Endodermal cell (in vitro differentiated cells): ENCODE data around the gene ELMO1. TPM values are rescaled to one million over a fixed set of nuclear protein-coding genes. Genes with fewer than 3 reads are reported as not detected.

Source experiments
- DNase-seq: peaks from one replicate; pipeline ENCODE4 v3.0.0-alpha.2; 2017
- H3K27ac ChIP-seq: 2 replicates; pipeline ENCODE4 v1.5.1; 2013; ENCODE audit warnings: mild to moderate bottlenecking, low read depth, low read length, moderate library complexity
- H3K27me3 ChIP-seq: 2 replicates; pipeline ENCODE4 v1.6.1; 2013; ENCODE audit warnings: mild to moderate bottlenecking, low read length, moderate library complexity; ENCODE audit not compliant: insufficient read depth, control insufficient read depth, poor library complexity, severe bottlenecking
- H3K36me3 ChIP-seq: 2 replicates; pipeline ENCODE4 v1.7.0; 2013; ENCODE audit warnings: mild to moderate bottlenecking, low read length, moderate library complexity; ENCODE audit not compliant: control insufficient read depth, insufficient read depth
- H3K4me1 ChIP-seq: one replicate; pipeline ENCODE4 v1.7.0; 2013; ENCODE audit warnings: low read length; ENCODE audit not compliant: control insufficient read depth, insufficient read depth
- H3K4me3 ChIP-seq: 2 replicates; pipeline ENCODE4 v1.5.1; 2013; ENCODE audit warnings: mild to moderate bottlenecking, low read length, moderate library complexity
- H3K9ac ChIP-seq: 2 replicates; pipeline ENCODE4 v1.6.1; 2013; ENCODE audit warnings: mild to moderate bottlenecking, low read length, moderate library complexity; ENCODE audit not compliant: poor library complexity, severe bottlenecking; ENCODE audit errors: extremely low read depth
- H3K9me3 ChIP-seq: 2 replicates; pipeline ENCODE4 v1.6.1; 2013; ENCODE audit warnings: mild to moderate bottlenecking, low read length, moderate library complexity; ENCODE audit not compliant: control insufficient read depth
- H3K27ac Mint-ChIP-seq: 2 replicates; pipeline ENCODE4 v1.8.0; 2020; ENCODE audit warnings: mixed read lengths
- H3K27me3 Mint-ChIP-seq: 2 replicates; pipeline ENCODE4 v1.8.0; 2021; ENCODE audit warnings: mild to moderate bottlenecking, mixed read lengths; ENCODE audit not compliant: insufficient read depth
- H3K36me3 Mint-ChIP-seq: 2 replicates; pipeline ENCODE4 v1.8.0; 2020; ENCODE audit warnings: low read depth, mixed read lengths
- H3K4me1 Mint-ChIP-seq: 2 replicates; pipeline ENCODE4 v1.8.0; 2020; ENCODE audit warnings: mixed read lengths
- H3K4me3 Mint-ChIP-seq: 2 replicates; pipeline ENCODE4 v1.8.0; 2020; ENCODE audit warnings: mild to moderate bottlenecking, moderate library complexity, mixed read lengths
- H3K9me3 Mint-ChIP-seq: 2 replicates; pipeline ENCODE4 v1.8.0; 2020; ENCODE audit warnings: mild to moderate bottlenecking, mixed read lengths
- WGBS, 2 experiments: methylation state at CpG; one replicate each; pipeline versions ENCODE4 v1.1.5 to v1.1.7; 2013; ENCODE audit warnings: missing lambda C conversion rate in 2 of 2, mixed read lengths in 1 of 2; ENCODE audit not compliant: insufficient coverage in 1 of 2, insufficient read length in 1 of 2; 5-methylcytosine and 5-hydroxymethylcytosine counted together
- total RNA-seq, 2 donors: library from RNA; stranded (reverse); fragmentation: NEBNext Ultra II Directional in 1 of 2; extraction: Animal tissue kit (Norgen Biotek cat#: 25700) in 1 of 2; gene quantifications; 2 replicates in 1 of 2; 3 replicates in 1 of 2; pipeline ENCODE4 v1.2.1, GENCODE V29; 2021
- TF ChIP-seq, protein P1 (sequence below): fragments of 200-600 bp; sonication (generic); conservative IDR thresholded peaks from 2 replicates; pipeline ENCODE4 v1.5.0; 2021; ENCODE audit warnings: antibody characterized with exemption, mild to moderate bottlenecking

ELMO1 gene
- total RNA-seq, 2 donors from 2014 or later: 120 to 131 TPM

DNA sequence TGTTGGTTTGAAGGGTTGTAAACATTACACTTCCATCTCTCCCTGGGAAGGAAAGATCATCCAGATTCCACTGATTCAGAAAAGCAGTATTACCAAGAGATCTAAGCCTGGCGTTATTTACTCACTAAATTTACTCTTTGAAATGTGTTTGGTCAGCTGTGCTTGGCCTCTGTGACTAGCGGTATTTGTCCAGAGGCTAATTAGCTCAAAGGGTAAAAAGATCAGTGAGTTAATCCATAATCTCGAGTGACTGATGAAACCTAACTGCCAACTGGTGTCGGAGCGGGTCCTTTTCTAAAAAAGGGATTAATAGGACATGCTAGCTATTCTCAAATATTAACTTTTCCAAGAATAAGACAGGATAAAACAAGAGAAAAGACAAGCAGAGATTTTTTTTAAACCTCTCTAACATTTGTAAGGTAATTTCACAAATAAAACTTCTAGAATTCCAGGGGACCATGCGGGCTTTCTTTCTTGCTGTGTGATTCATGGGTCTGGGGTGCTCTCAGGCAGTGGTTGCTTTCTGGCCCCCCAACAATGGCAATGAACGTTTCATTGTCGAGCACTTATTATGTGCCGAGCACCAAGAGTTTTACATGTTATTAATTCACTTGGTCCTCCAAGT is 477.0 kb downstream of the ELMO1 start:
- Mint-ChIP-seq H3K9me3 (peaks cover 14% of the 10 kb centered on the region), H3K4me1 (peaks cover 25% of the 10 kb centered on the region), H3K27me3 (peaks cover 8% of the 10 kb centered on the region), H3K36me3 (peaks cover 16% of the 10 kb centered on the region), H3K4me3 (no peak overlapping the region), H3K27ac (no peak overlapping the region)
- Histone ChIP-seq H3K9ac (no peak overlapping the region), H3K36me3 (peaks cover 3% of the 10 kb centered on the region), H3K4me3 (peak overlapping the region; percentile 0), H3K9me3 (peaks cover 19% of the 10 kb centered on the region), H3K4me1 (peaks cover 7% of the 10 kb centered on the region), H3K27ac (no peak overlapping the region), H3K27me3 (no peaks in the 10 kb centered on the region)
- DNase-seq: no peak
- WGBS, 2 experiments: 75 to 77% methylated on average over 6 to 9 of the region's 9 CpGs
- TF ChIP-seq, protein P1, sequence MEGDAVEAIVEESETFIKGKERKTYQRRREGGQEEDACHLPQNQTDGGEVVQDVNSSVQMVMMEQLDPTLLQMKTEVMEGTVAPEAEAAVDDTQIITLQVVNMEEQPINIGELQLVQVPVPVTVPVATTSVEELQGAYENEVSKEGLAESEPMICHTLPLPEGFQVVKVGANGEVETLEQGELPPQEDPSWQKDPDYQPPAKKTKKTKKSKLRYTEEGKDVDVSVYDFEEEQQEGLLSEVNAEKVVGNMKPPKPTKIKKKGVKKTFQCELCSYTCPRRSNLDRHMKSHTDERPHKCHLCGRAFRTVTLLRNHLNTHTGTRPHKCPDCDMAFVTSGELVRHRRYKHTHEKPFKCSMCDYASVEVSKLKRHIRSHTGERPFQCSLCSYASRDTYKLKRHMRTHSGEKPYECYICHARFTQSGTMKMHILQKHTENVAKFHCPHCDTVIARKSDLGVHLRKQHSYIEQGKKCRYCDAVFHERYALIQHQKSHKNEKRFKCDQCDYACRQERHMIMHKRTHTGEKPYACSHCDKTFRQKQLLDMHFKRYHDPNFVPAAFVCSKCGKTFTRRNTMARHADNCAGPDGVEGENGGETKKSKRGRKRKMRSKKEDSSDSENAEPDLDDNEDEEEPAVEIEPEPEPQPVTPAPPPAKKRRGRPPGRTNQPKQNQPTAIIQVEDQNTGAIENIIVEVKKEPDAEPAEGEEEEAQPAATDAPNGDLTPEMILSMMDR: no peak

GRCh38 chr7:36970551-36971514 is 477.8 kb downstream of the ELMO1 start:
- Histone ChIP-seq H3K36me3 (peaks cover 3% of the 10 kb centered on the region), H3K27ac (no peak overlapping the region), H3K4me3 (peak overlapping the region; percentile 4), H3K27me3 (no peaks in the 10 kb centered on the region), H3K9ac (peak overlapping the region; percentile 13), H3K9me3 (peaks cover 12% of the 10 kb centered on the region), H3K4me1 (peaks cover 7% of the 10 kb centered on the region)
- DNase-seq: no peak
- Mint-ChIP-seq H3K9me3 (peaks cover 13% of the 10 kb centered on the region), H3K27ac (no peak overlapping the region), H3K4me1 (peaks cover 25% of the 10 kb centered on the region), H3K4me3 (no peak overlapping the region), H3K27me3 (peaks cover 8% of the 10 kb centered on the region), H3K36me3 (peaks cover 13% of the 10 kb centered on the region)
- TF ChIP-seq, protein P1: no peak
- WGBS, 2 experiments: 84 to 100% methylated on average over 2 to 5 of the region's 5 CpGs

DNA sequence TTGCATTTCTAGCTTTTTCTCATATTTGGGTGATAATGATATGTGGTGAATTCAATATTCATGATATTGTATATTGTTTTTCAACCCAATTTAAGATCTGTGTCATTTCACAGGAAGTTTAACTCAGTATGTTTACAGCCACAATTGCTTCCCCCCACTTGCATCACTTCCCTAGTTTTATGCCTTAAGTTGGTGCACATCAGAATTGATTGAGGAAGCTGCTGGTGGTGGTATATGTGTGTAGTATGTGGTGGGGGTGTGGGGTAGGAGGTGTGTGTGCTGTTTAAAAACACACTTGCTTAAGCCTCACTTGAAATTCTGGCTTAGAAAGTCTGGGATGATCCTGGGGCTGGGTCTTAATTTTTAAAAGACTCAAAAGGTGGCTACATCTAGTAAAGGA is 479.3 kb downstream of the ELMO1 start:
- no peaks in the 10 kb centered on the region for H3K36me3 ChIP-seq
- H3K4me1 ChIP-seq: peaks cover 7% of the 10 kb centered on the region
- no peak overlapping the region for H3K4me3 ChIP-seq
- H3K9me3 Mint-ChIP-seq: peaks cover 3% of the 10 kb centered on the region
- peaks cover 30% of the 10 kb centered on the region for H3K4me1 Mint-ChIP-seq
- H3K27me3 Mint-ChIP-seq: peaks cover 3% of the 10 kb centered on the region
- no peak overlapping the region for H3K27ac Mint-ChIP-seq
- H3K9ac ChIP-seq: no peak overlapping the region
- no peak overlapping the region for H3K4me3 Mint-ChIP-seq
- no peak for DNase-seq
- H3K27me3 ChIP-seq: no peaks in the 10 kb centered on the region
- H3K27ac ChIP-seq: no peak overlapping the region
- H3K9me3 ChIP-seq: no peaks in the 10 kb centered on the region
- TF ChIP-seq, protein P1: no peak
- H3K36me3 Mint-ChIP-seq: peaks cover 5% of the 10 kb centered on the region
